Transverse colon (tissue), 4 donors: Measurements from ENCODE around the gene MYOM3. TPM values are rescaled to one million over a fixed set of nuclear protein-coding genes. Genes with fewer than 3 reads are reported as not detected.

Source experiments
- DNase-seq: peaks from one replicate; pipeline ENCODE4 v3.0.0-alpha.2; 2019
- H3K27ac ChIP-seq, 4 donors: fragments of 200-600 bp; sonication (generic); 2 replicates each; pipeline ENCODE4 v1.5.1; 2016 to 2018; ENCODE audit warnings: inconsistent platforms in 4 of 4
- H3K27me3 ChIP-seq: fragments of 200-600 bp; sonication (generic); 2 replicates; pipeline ENCODE4 v1.5.1; 2017; ENCODE audit warnings: inconsistent platforms
- H3K36me3 ChIP-seq, 4 donors: fragments of 200-600 bp; sonication (generic); 2 replicates each; pipeline ENCODE4 v1.5.1; 2017 to 2019; ENCODE audit warnings: inconsistent platforms in 4 of 4
- H3K4me1 ChIP-seq, 4 donors: fragments of 200-600 bp; sonication (generic); 2 replicates each; pipeline ENCODE4 v1.5.1; 2017 to 2020; ENCODE audit warnings: inconsistent platforms in 4 of 4
- H3K4me3 ChIP-seq, 4 donors: fragments of 200-600 bp; sonication (generic); 1 replicate in 1 of 4; 2 replicates in 3 of 4; pipeline versions ENCODE4 v1.5.1 to v1.6.1; 2017 to 2019; ENCODE audit warnings: inconsistent platforms in 4 of 4
- H3K9me3 ChIP-seq, 2 donors: fragments of 200-600 bp; sonication (generic); 2 replicates each; pipeline ENCODE4 v1.5.1; 2017 to 2019; ENCODE audit warnings: inconsistent platforms in 2 of 2
- CTCF ChIP-seq, 5 experiments: fragments of 200-600 bp in 3 of 5; fragments of 450-650 bp in 2 of 5; sonication (generic) in 3 of 5; IDR thresholded peaks; 1 replicate in 2 of 5; 2 replicates in 3 of 5; pipeline ENCODE4 v1.5.1; 2016 to 2017; ENCODE audit warnings: antibody characterized with exemption in 5 of 5, inconsistent platforms in 3 of 5, mild to moderate bottlenecking in 2 of 5, moderate library complexity in 1 of 5
- EP300 ChIP-seq: sonication (generic); formaldehyde crosslinking; IDR thresholded peaks from one replicate; pipeline ENCODE4 v1.6.1; 2017; ENCODE audit warnings: antibody characterized with exemption, low read depth
- POLR2A ChIP-seq: fragments of 450-650 bp; IDR thresholded peaks from one replicate; pipeline ENCODE4 v1.6.1; 2016; ENCODE audit warnings: antibody characterized with exemption, mild to moderate bottlenecking, moderate library complexity
- POLR2AphosphoS5 ChIP-seq, 3 donors: sonication (generic); formaldehyde crosslinking; IDR thresholded peaks; one replicate each; pipeline ENCODE4 v1.6.1; 2016; ENCODE audit warnings: antibody characterized with exemption in 3 of 3
- WGBS, 2 donors: methylation state at CpG; one replicate each; pipeline ENCODE4 v1.1.5; 2018; ENCODE audit warnings: low coverage in 1 of 2; 5-methylcytosine and 5-hydroxymethylcytosine counted together
- in situ Hi-C, 4 donors: fragments of 200-750 bp; cut with MboI; loops; one replicate each; pipeline versions ENCODE4 v1.15.0 to v1.15.1; 2017; ENCODE audit warnings: low sequenced_read_pairs in 3 of 4, low pct_ligation_motif_present in 1 of 4, low pct_unique_long_range_greater_than_20kb in 1 of 4
- intact Hi-C: fragments of 100-400 bp; cut with DNase I; formaldehyde crosslinking; loops from one replicate; pipeline ENCODE4 v1.15.1; 2023; ENCODE audit warnings: low total_unique reads
- total RNA-seq, 4 donors: library from RNA; depleted of rRNA; stranded (reverse); fragments of >200 nt; gene quantifications; one replicate each; pipeline ENCODE4 v1.1.0, GENCODE V29; 2016

Gene MYOM3
- total RNA-seq, 4 donors from 2014 or later, result 0.60 to 7.5 (median 3.0) TPM

- Histone ChIP-seq H3K36me3 (no peaks in the 10 kb centered on the region), H3K4me3 (no peak overlapping the region), H3K27me3 (no peaks in the 10 kb centered on the region), H3K4me1 (peaks cover 0 to 11% (median 9%) of the 10 kb centered on the region in 4 donors), H3K9me3 (no peaks in the 10 kb centered on the region), H3K27ac (no peak overlapping the region)
- WGBS, 2 donors, result 92% methylated on average over 7 of the region's 7 CpGs; no CpG with 5 or more reads in 1 of the 2 donors
- in situ Hi-C loops (no loop called here), intact Hi-C loops (no loop called here)
- no peak for DNase-seq
- TF ChIP-seq POLR2A (no peak), EP300 (no peak), CTCF (IDR thresholded peaks at IDR 0.05) (no peak), POLR2AphosphoS5 (IDR thresholded peaks at IDR 0.05) (no peak)
Measured at GRCh38 chr1:24104854-24105253, 7.1 kb downstream of the MYOM3 start.

- 89 to 100% methylated on average over 3 of the region's 3 CpGs for WGBS, 2 donors
- Histone ChIP-seq H3K36me3 (no peaks in the 10 kb centered on the region), H3K27me3 (no peaks in the 10 kb centered on the region)
Measured at GRCh38 chr1:24103879-24104278, 8.1 kb downstream of the MYOM3 start.

GRCh38 chr1:24103408-24103807 is 8.5 kb downstream of the MYOM3 start:
- no peak overlapping the region for H3K27ac ChIP-seq
- no peaks in the 10 kb centered on the region for H3K36me3 ChIP-seq
- in situ Hi-C loops (no loop called here), intact Hi-C loops (no loop called here)
- no peak overlapping the region for H3K4me3 ChIP-seq
- no peaks in the 10 kb centered on the region for H3K9me3 ChIP-seq
- H3K4me1 ChIP-seq, result peaks cover 0 to 6% (median 4%) of the 10 kb centered on the region in 4 donors
- DNase-seq, result no peak
- H3K27me3 ChIP-seq, result no peaks in the 10 kb centered on the region
- 55 to 58% methylated on average over 2 to 3 of the region's 3 CpGs for WGBS, 2 donors
- no peak for TF ChIP-seq EP300
- TF ChIP-seq CTCF (IDR thresholded peaks at IDR 0.05), result no peak
- TF ChIP-seq POLR2AphosphoS5 (IDR thresholded peaks at IDR 0.05), result no peak
- no peak for TF ChIP-seq POLR2A

More at GRCh38 chr1:24103879-24104278, 8.1 kb downstream of the MYOM3 start:
- TF ChIP-seq EP300, result no peak
- TF ChIP-seq POLR2A, result no peak
- TF ChIP-seq POLR2AphosphoS5 (IDR thresholded peaks at IDR 0.05), result no peak
- TF ChIP-seq CTCF (IDR thresholded peaks at IDR 0.05), result no peak
- no peak for DNase-seq
- Histone ChIP-seq H3K9me3 (no peaks in the 10 kb centered on the region), H3K27ac (no peak overlapping the region), H3K4me1 (peaks cover 0 to 11% (median 8%) of the 10 kb centered on the region in 4 donors), H3K4me3 (no peak overlapping the region)
- in situ Hi-C loops (no loop called here), intact Hi-C loops (no loop called here)

- Histone ChIP-seq H3K9me3 (no peaks in the 10 kb centered on the region), H3K4me3 (no peak overlapping the region), H3K27ac (no peak overlapping the region), H3K4me1 (peaks cover 0 to 2% (median under 1%) of the 10 kb centered on the region in 4 donors), H3K36me3 (no peaks in the 10 kb centered on the region), H3K27me3 (no peaks in the 10 kb centered on the region)
- in situ Hi-C loops (no loop called here), intact Hi-C loops (no loop called here)
- DNase-seq, result no peak
- WGBS, 2 donors, result 89% methylated on average over 8 of the region's 8 CpGs; no CpG with 5 or more reads in 1 of the 2 donors
- TF ChIP-seq POLR2AphosphoS5 (IDR thresholded peaks at IDR 0.05) (no peak), EP300 (no peak), POLR2A (no peak), CTCF (IDR thresholded peaks at IDR 0.05) (no peak)
Measured at GRCh38 chr1:24102961-24103360, 9.0 kb downstream of the MYOM3 start.
